DOHH2 (cell line): ENCODE measurements around the gene AMIGO2.

Experiments
- H3F3A ChIP-seq: fragments of 200-600 bp; sonication (generic), shearing (Covaris generic); 2 replicates; pipeline ENCODE4 v1.6.0; 2016; ENCODE audit warnings: antibody characterized with exemption, mild to moderate bottlenecking; ENCODE audit not compliant: control insufficient read depth, insufficient read depth
- H3K27ac ChIP-seq: fragments of 200-600 bp; sonication (generic); 2 replicates; pipeline ENCODE4 v1.5.1; 2014; ENCODE audit warnings: low read depth, mild to moderate bottlenecking, low read length, moderate library complexity
- H3K27me3 ChIP-seq: fragments of 200-600 bp; sonication (generic); 2 replicates; pipeline ENCODE4 v1.6.1; 2014; ENCODE audit warnings: mild to moderate bottlenecking, low read length, mixed read lengths; ENCODE audit not compliant: control insufficient read depth
- H3K36me3 ChIP-seq: fragments of 200-600 bp; sonication (generic); 2 replicates; pipeline ENCODE4 v1.6.1; 2014; ENCODE audit warnings: mild to moderate bottlenecking, low read length, moderate library complexity, mixed read lengths; ENCODE audit not compliant: control insufficient read depth
- H3K4me1 ChIP-seq: fragments of 200-600 bp; sonication (generic); 2 replicates; pipeline ENCODE4 v1.6.1; 2014; ENCODE audit warnings: mild to moderate bottlenecking, low read length, mixed read lengths; ENCODE audit not compliant: control insufficient read depth
- H3K4me2 ChIP-seq: fragments of 200-600 bp; sonication (generic); 2 replicates; pipeline ENCODE4 v1.6.0; 2014; ENCODE audit warnings: mild to moderate bottlenecking, low read length, moderate library complexity
- H3K4me3 ChIP-seq: fragments of 200-600 bp; sonication (generic); 2 replicates; pipeline ENCODE4 v1.5.1; 2014; ENCODE audit warnings: mild to moderate bottlenecking, low read length, mixed read lengths
- H3K79me2 ChIP-seq: fragments of 200-600 bp; sonication (generic); 2 replicates; pipeline ENCODE4 v1.6.1; 2014; ENCODE audit warnings: mild to moderate bottlenecking, low read length, mixed read lengths; ENCODE audit not compliant: control insufficient read depth
- H3K9me2 ChIP-seq: fragments of 200-600 bp; sonication (generic); replicated peaks from 2 replicates; pipeline ENCODE4 v1.6.1; 2014; ENCODE audit warnings: mild to moderate bottlenecking, low read length, mixed read lengths; ENCODE audit not compliant: control insufficient read depth
- H3K9me3 ChIP-seq: fragments of 200-600 bp; sonication (generic); 2 replicates; pipeline ENCODE4 v1.6.1; 2014; ENCODE audit warnings: antibody characterized with exemption, low read length, mixed read lengths; ENCODE audit not compliant: control insufficient read depth, insufficient read depth
- H4K20me1 ChIP-seq: fragments of 200-600 bp; sonication (generic); 2 replicates; pipeline ENCODE4 v1.6.0; 2014; ENCODE audit warnings: low read depth, mild to moderate bottlenecking, antibody characterized with exemption, low read length, moderate library complexity; ENCODE audit not compliant: control insufficient read depth, insufficient read depth
- CTCF ChIP-seq: fragments of 200-600 bp; sonication (generic); IDR thresholded peaks from one replicate; pipeline ENCODE4 v1.5.1; 2014; ENCODE audit warnings: antibody characterized with exemption, mild to moderate bottlenecking, low read depth, low read length; ENCODE audit not compliant: poor library complexity, severe bottlenecking
- EZH2phosphoT487 ChIP-seq: fragments of 200-600 bp; sonication (generic); IDR thresholded peaks from 2 replicates; pipeline ENCODE4 v1.6.1; 2017; ENCODE audit warnings: borderline replicate concordance, mild to moderate bottlenecking, antibody characterized with exemption, low read length, moderate library complexity, mixed read lengths

The AMIGO2 gene

GRCh38 chr12:47085815-47086252 is 6.1 kb upstream of the AMIGO2 start:
- H4K20me1 ChIP-seq, result no peaks in the 10 kb centered on the region
- no peaks in the 10 kb centered on the region for H3K9me3 ChIP-seq
- H3K79me2 ChIP-seq, result no peaks in the 10 kb centered on the region
- H3K9me2 ChIP-seq, result no peaks in the 10 kb centered on the region
- H3K27ac ChIP-seq, result no peak overlapping the region
- peaks cover 19% of the 10 kb centered on the region for H3K4me1 ChIP-seq
- H3K4me2 ChIP-seq, result peak overlapping the region; percentile 44
- H3K4me3 ChIP-seq, result no peak overlapping the region
- TF ChIP-seq EZH2phosphoT487 (no peak), CTCF (no peak)
- H3F3A ChIP-seq, result peaks cover 9% of the 10 kb centered on the region; the same call in 1 of the 2 replicates
- no peaks in the 10 kb centered on the region for H3K36me3 ChIP-seq
- H3K27me3 ChIP-seq, result peaks cover 15% of the 10 kb centered on the region; the same call in 1 of the 2 replicates

GRCh38 chr12:47084172-47084571 is 4.4 kb upstream of the AMIGO2 start:
- H3K79me2 ChIP-seq, result no peaks in the 10 kb centered on the region
- H3K27me3 ChIP-seq, result peaks cover 29% of the 10 kb centered on the region
- TF ChIP-seq CTCF (no peak), EZH2phosphoT487 (no peak)
- no peak overlapping the region for H3K27ac ChIP-seq
- H3K9me2 ChIP-seq, result no peaks in the 10 kb centered on the region
- H3K9me3 ChIP-seq, result no peaks in the 10 kb centered on the region
- no peaks in the 10 kb centered on the region for H4K20me1 ChIP-seq
- peaks cover 9% of the 10 kb centered on the region; the same call in 1 of the 2 replicates for H3F3A ChIP-seq
- H3K36me3 ChIP-seq, result no peaks in the 10 kb centered on the region
- peaks cover 32% of the 10 kb centered on the region for H3K4me1 ChIP-seq
- H3K4me2 ChIP-seq, result no peak overlapping the region
- no peak overlapping the region for H3K4me3 ChIP-seq

GRCh38 chr12:47082796-47083621 is 3.2 kb upstream of the AMIGO2 start:
- Histone ChIP-seq H3K9me3 (no peaks in the 10 kb centered on the region), H3K27me3 (peaks cover 40% of the 10 kb centered on the region), H3K4me3 (no peak overlapping the region), H3F3A (peaks cover 9% of the 10 kb centered on the region; the same call in 1 of the 2 replicates), H3K36me3 (no peaks in the 10 kb centered on the region), H3K27ac (no peak overlapping the region), H3K4me2 (no peak overlapping the region), H3K9me2 (no peaks in the 10 kb centered on the region), H3K4me1 (peaks cover 38% of the 10 kb centered on the region), H4K20me1 (no peaks in the 10 kb centered on the region), H3K79me2 (no peaks in the 10 kb centered on the region)
- no peak for TF ChIP-seq CTCF
